Stimulated activated naive CD8-positive, alpha-beta T cell treated with anti-CD3 and anti-CD28 coated beads, Interleukin-15, Interleukin-2, amounts not matched to agents 100 U/mL and 50 U/mL, for 24 hours (primary cell): ENCODE measurements around the gene HP1BP3.
"Not testable (repeated sequence)": the region's sequence is repeated elsewhere in the genome, so short reads cannot be mapped to it uniquely, and the experiment has no call there.

Experiments used
- ATAC-seq: fragments of 150-1000 bp; cut with Tn5 transposase; one replicate; pipeline ENCODE4 v1.10.0; 2021
- DNase-seq: peaks from one replicate; pipeline ENCODE4 v3.0.0; 2021

Gene HP1BP3

GRCh38 chr1:20727746-20728316, 59.3 kb downstream of the HP1BP3 start:
- DNase-seq: no peak
- ATAC-seq: no peak

DNA sequence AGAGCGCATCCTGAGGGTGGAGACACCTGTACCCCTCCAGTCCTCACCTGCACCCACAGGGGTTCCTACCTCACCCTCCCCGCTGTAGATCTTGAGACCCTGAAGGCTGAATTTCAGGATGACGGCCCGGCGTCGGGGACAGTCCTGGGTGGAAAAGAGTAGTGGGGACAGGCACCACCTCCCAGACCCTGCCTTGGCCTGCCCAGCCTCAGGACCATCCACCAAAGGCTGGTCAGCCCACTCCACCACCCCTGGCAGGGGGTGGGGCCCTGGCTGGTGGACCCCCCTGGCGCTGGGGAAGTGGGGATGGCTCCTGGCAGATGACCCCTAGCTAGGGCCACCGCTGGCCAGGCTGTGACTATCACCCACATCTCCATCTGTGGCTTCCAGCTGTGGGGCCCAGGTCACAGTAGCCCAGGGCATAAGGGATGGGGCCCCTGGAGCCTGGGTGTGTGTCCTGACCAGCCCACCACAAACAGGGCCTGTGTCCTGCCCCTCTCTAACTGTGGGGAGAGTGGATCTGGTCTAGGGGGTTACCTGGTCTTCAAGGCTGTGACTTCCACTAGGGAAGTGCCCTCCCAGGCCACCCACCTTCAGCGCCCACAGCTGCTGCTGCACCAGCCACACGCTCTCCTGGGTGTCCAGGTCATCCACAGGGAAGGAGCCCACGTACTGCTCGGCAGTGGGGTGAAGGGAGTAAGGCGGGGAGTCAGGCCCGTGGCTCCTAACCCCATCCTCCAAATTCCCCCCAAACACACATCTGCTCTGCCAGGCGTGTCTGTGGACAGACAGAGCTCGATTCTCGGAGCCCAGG, 60.0 kb downstream of the HP1BP3 start:
- DNase-seq: no peak
- ATAC-seq: no peak

GRCh38 chr1:20726118-20726911, 60.8 kb downstream of the HP1BP3 start:
- ATAC-seq: no peak
- no peak for DNase-seq

- ATAC-seq (no peak), DNase-seq (no peak)
Measured at GRCh38 chr1:20725189-20726117, 61.7 kb downstream of the HP1BP3 start.

DNA sequence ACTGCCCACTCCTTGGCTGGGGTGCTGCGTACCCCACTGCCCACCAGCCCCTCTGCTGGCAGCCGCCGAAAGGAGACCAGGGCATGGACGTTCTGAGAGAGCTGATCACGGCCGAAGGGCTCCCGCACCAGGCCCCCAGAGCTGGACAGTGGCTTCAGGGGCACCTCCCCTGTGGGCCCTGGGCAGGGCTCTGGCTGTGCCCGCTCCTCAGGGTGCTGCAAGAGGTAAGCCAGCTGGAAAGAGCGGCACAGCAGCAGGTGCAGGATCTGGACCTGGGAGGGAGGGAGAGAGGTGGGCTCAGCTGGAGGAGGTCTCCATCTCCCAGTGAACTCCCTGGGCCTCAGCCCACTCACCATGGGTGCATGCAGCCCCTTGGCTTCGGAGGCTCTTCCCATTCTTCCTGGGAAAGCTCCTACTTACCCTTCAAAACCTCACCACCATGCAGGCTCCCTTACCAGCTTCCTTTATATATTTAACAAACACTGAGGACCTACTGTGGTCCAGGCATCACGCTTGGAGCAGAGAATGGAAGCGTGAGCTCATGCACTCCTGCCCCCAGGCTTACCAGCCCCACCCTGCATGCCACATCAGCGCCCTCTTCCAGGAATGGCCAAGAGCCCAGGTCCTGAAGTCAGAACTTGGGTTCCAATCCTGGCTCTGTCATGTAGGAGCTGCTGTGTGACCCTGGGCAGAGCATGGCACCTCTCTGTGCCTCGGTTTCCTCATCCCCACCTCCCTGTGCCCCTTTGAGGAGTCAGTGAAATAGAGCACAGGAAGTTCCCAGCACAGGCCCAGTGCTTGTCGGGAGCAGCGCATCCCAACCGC, 62.5 kb downstream of the HP1BP3 start:
- ATAC-seq (no peak), DNase-seq (no peak)

DNA sequence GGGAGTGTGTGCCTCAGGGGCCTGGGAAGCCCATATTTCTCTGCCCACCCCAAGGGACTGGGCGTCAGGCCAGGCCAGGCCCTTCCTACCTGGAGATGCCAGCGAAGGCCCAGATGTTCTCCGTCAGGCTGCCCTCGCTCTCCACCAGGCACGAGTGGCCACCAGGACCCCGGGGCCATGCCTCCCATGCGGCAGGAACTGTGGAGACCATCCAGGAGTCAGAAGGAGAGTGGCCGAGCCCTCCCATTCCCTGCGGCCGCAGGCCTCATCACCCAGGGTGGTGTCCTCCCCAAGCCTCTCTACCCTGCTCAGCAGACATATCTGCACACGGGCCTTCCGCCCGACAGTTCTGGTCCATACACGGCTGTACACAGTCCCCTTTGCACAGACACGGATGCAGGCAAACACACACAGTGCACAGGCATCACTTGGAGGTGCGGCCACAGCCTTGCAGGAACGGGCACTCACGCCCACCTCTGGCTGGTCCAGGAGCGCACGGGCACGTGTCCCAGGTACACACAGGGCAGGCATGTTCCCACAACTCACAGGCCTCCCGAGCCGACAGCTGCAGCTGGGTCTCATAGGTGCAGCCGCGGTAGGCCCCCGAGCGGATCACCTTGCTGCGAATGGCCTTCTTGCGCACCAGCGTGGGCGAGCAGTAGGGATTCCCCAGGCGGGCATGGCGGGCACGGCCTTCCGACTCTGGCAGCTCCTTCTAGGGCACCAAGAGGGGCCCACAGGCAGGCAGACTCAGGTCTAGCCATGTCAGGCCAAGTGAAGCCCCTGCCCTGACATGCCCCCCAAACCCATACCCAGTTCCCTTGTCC, 63.4 kb downstream of the HP1BP3 start:
- DNase-seq (no peak), ATAC-seq (no peak)

DNA sequence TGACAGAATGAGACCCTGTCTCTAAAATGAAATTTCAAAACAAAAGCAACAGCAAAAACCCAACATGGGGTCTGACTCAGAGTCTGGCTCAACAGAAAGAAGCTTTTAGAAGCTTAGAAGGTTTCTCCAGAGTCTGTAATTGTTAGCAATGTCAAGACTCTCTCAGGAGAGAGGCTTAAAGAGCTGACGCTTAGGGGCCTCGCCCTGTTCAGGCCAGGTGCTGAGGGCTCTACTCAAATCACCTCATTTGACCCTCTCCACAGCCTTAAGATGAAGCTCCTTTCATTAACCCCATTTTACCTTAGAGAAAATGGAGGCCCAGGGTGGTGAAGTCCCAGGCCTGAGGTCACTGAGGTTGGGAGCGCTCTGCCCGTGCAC, 64.0 kb downstream of the HP1BP3 start:
- DNase-seq: no peak
- ATAC-seq: no peak

- ATAC-seq: no peak
- no peak for DNase-seq
Measured at GRCh38 chr1:20721117-20722061, 65.7 kb downstream of the HP1BP3 start.

DNA sequence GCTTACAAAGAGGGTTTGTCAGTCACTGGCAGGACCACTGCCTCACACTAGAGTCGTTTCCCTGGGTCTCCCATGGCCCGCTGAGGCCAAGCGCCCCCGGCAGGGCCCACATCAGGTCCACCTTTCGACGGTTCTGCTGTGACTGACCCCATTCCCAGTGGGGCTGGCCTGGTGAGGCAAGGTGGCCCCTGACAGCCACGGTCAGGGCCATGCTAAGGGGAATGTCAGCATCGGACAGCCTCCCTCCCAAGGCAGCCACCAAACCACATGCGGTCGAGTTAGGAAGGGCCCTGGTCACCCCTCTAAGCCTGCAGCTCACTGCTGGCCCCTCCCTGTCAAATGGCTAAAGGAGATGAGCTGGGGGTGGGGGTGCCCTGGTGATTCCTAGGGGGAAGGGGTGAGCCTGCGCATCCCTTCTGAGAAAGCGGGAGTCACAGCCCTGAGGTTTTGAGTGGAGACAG, 66.4 kb downstream of the HP1BP3 start:
- no peak for DNase-seq
- no peak for ATAC-seq

DNA sequence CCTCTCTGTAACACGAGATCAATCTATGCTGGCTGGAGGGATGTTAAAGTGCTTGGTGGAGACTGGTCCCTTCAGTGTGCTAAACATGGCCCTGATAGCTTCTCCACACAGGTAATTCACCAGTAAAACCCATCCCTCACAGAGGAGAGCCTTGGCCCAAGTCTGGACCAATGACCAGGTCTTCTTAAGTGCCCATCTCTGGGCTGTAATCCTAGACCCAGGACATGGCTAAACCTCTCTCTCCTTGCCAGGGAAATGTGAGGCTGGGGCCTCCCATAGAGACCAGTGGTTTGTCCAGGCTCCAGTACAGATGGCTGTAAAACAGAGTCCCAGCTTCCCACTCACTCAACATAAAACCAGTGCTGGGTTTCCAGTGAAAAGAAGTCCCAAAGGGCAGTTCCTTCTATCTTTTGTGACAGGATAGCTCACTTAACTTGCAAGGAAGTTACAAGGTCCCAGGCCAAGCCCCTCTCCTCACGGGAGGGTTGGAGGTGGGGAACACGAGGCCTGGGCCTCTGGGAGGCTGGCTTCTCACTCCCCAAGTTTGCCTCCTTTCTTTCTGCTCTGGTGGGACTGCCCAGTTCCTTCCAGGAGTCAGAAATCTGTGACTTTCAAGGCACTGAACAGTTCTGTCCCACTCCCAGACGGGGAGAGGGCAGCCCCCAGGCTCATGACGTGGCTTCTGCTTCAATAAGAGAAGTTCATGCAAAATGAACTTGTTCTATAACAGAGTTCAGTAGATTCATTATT, 67.1 kb downstream of the HP1BP3 start:
- no peak for ATAC-seq
- no peak for DNase-seq

DNA sequence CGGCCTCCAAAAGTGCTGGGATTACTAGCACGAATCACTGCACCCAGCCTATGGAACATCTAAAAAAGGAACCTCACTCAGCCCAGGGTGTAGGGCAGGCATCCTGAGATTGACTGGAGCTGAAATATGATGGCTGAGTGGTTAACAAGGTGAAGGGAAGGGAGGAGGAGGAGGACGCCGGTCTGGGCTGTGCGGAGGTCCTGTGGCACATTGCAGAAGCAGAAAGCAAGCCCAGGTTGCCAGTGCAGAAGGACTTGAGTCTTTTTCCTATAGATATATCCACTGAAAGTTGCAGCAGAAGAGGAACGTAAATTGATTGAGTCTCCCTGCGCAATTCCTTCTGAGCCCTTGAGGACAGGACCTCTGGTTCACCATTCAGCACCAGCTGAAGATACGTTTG, 67.8 kb downstream of the HP1BP3 start:
- no peak for ATAC-seq
- no peak for DNase-seq

DNA sequence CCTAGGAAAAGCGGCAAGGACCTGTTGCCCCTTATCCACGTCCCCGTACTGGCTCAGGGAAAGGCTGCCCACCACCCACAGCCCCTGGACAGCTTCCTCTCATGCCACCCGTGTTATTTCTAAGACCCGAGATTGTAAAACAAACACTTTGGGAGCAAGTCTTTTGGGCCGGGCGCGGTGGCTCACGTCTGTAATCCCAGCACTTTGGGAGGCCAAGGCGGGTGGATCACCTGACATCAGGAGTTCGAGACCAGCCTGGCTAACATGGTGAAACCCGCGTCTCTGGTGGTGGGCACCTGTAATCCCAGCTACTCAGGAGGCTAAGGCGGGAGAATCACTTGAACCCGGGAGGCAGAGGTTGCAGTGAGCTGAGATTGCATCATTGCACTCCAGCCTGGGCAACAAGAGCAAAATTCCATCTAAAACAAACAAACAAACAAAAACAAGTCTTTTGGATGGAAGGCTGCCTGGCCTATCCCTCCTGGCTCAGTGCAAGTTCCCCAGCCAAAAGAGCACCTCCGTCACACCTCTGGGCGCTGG, 68.7 kb downstream of the HP1BP3 start:
- ATAC-seq, DNase-seq: not testable (repeated sequence)

DNA sequence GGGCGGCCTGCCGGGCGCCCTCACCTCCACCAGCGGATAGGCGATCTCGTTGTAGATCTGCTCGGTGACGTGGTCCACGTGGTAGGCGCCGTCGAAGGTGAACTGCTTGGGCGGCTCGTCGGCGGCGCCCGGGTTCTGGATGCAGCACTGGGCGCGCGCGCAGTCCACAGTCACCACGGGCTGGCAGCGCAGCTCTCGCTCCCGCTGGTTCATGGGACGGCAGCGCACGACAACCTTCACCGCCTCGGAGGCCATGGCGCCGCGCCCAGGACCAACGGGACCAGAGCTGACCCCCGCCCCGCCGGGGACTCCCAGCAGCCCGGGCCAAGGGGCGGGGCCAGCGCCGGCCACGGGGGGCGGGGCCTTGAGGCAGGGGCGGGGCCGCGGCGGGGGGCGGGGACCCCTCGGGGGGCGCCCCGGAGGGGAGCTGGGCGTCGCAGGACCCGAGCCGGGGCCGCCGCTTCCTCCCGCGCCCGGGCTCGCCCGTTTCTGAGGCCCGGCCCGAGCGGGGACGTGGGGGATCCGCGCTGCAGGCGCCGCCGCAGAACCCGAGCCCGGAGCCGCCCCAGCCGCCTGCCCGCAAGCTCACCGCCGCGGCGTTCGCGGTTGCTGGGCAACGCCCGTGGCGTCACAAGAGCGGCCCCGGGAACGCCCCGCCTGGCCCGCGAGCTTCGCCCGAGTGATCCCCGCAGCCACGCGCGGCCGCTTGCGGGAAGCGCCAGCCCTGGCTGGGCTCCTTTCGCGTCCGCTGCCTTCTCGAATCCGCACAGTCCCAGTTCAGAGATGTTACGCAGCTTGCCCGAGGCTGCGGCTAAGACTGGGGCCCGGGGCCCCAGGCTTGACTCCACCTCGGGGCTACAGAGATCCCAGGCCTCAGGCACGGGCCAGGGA, 69.4 kb downstream of the HP1BP3 start, which contains the start of gene KIF17:
KIF17 (minus strand) TSS at position 556 of the 891 bp plus-strand sequence; CDS start at position 255, 301 bp downstream.
- DNase-seq: peak; percentile 69
- peak; percentile 47 for ATAC-seq

DNA sequence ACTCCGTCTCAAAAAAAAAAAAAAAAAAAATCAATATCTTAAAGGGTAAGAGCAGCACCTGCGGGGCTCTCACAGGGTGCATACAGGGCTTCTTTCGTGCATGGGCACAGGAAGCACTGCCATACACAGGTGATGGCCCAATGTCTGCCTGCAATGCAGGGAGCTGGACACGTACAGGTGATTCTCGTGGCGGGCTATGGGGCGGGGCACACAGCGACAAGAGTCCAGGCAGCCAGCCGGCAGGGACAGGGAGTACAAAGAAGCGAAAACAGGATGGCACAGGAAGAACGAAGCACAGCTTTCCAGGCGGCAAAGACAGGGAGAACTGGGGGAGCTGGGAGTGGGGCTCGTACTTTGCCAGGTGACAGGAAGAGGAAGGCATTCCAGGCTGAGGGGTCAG, 70.9 kb downstream of the HP1BP3 start:
- no peak for ATAC-seq
- no peak for DNase-seq

DNA sequence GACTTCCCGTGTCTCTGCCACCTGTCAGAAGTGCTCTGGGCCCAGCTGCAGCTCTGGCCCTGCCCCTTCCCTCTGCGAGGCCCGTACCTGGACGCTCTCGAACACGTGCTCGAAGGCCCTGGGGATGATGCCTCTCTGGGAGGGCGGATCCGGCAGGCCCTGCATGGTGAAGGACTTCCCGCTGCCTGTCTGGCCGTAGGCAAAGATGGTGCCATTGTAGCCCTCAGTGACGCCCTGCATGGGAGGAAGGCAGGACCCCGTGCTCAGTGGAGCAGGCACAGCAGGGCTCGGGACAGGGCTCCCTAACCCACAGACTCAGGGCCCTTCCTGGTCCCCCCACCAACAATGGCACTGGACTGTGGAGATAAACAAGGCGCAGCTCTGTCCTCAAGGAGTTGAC, 71.7 kb downstream of the HP1BP3 start:
- no peak for DNase-seq
- ATAC-seq: no peak

DNA sequence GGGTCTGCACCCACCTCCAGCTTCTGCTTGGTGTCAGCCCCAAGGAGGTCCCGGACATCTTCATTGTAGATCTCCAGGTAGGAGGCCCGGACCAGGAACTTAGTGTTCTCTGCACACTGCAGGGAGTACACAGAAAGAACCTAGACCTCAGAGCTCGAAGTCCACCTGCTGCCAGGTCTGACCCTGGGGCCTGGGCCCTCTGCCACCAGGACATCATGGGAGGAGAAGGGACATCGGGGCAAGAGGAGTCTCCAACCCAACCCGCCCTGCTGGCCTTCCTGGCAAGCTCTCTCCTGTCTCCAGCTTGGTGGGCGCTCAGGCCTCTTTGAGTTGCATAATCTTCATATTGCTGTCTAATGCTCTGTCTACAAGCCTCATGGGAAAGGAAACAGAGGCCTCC, 73.7 kb downstream of the HP1BP3 start:
- no peak for ATAC-seq

GRCh38 chr1:20712215-20712577, 74.9 kb downstream of the HP1BP3 start:
- DNase-seq (no peak), ATAC-seq (peak; percentile 7)

More for the DNA sequence above, 73.7 kb downstream of the HP1BP3 start:
- DNase-seq: no peak
